ENCODE measurements around the gene OXSR1. TPM values are rescaled to one million over a fixed set of nuclear protein-coding genes. Genes with fewer than 3 reads are reported as not detected.

OXSR1 gene
- total RNA-seq, 6 experiments from 2014 or later: 48.5 to 54.3 (median 51.5) TPM

- Mint-ChIP-seq H3K27ac (peak within 1 kb of the TSS; percentile 93), H3K27me3 (ENCODE audit: insufficient read depth) (peaks cover 1% of the 10 kb centered on the region; the same call in 1 of the 2 replicates), H3K9me3 (no peaks in the 10 kb centered on the region), H3K36me3 (ENCODE audit: low read depth) (peaks cover 10% of the 10 kb centered on the region), H3K4me3 (peak within 1 kb of the TSS; percentile 97), H3K4me1 (ENCODE audit: low read depth) (peaks cover 57% of the 10 kb centered on the region)
- peak; percentile 99 for DNase-seq
- no peak; the same call in 1 of the 2 replicates for TF ChIP-seq CTCF (IDR thresholded peaks at IDR 0.05)
Measured at GRCh38 chr3:38136777-38137614, 28.3 kb upstream of the OXSR1 start, which contains the start of gene ACAA1. Gene ACAA1, minus strand, starts transcription at chr3:38137127. Its CDS starts 92 bp downstream, at chr3:38137035.

- Mint-ChIP-seq H3K4me3 (peak overlapping the region; percentile 97), H3K36me3 (ENCODE audit: low read depth) (peaks cover 12% of the 10 kb centered on the region), H3K9me3 (no peaks in the 10 kb centered on the region), H3K27ac (peak overlapping the region; percentile 93), H3K27me3 (ENCODE audit: insufficient read depth) (peaks cover 1% of the 10 kb centered on the region; the same call in 1 of the 2 replicates), H3K4me1 (ENCODE audit: low read depth) (peaks cover 56% of the 10 kb centered on the region)
- TF ChIP-seq CTCF (IDR thresholded peaks at IDR 0.05): 0 out of 2 replicates have a peak, but pooled peaks have one; percentile 24
- DNase-seq: no peak
Measured at GRCh38 chr3:38137615-38138348, 27.6 kb upstream of the OXSR1 start.

GRCh38 chr3:38138349-38139190 is 26.8 kb upstream of the OXSR1 start, which contains the start of gene MYD88:
Gene MYD88, plus strand, starts transcription at chr3:38138661. Its CDS starts 40 bp downstream, at chr3:38138701.
- DNase-seq: peak; percentile 48
- no peak for TF ChIP-seq CTCF (IDR thresholded peaks at IDR 0.05)
- Mint-ChIP-seq H3K36me3 (ENCODE audit: low read depth) (peaks cover 12% of the 10 kb centered on the region), H3K27me3 (ENCODE audit: insufficient read depth) (peaks cover 3% of the 10 kb centered on the region), H3K4me3 (peak within 1 kb of the TSS; percentile 97), H3K4me1 (ENCODE audit: low read depth) (peaks cover 49% of the 10 kb centered on the region), H3K9me3 (no peaks in the 10 kb centered on the region), H3K27ac (peak within 1 kb of the TSS; percentile 93)

- no peaks in the 10 kb centered on the region for H3K9me3 Mint-ChIP-seq
- H3K27me3 Mint-ChIP-seq (ENCODE audit: insufficient read depth): peaks cover 5% of the 10 kb centered on the region
- H3K27ac Mint-ChIP-seq: peak overlapping the region; percentile 93
- no peak for TF ChIP-seq CTCF (IDR thresholded peaks at IDR 0.05)
- peaks cover 42% of the 10 kb centered on the region for H3K4me1 Mint-ChIP-seq (ENCODE audit: low read depth)
- DNase-seq: no peak
- H3K36me3 Mint-ChIP-seq (ENCODE audit: low read depth): peaks cover 12% of the 10 kb centered on the region
- peak overlapping the region; percentile 97 for H3K4me3 Mint-ChIP-seq
Measured at GRCh38 chr3:38139191-38139590, 26.1 kb upstream of the OXSR1 start.

- Mint-ChIP-seq H3K4me3 (peak overlapping the region; percentile 97), H3K4me1 (ENCODE audit: low read depth) (peaks cover 39% of the 10 kb centered on the region), H3K36me3 (ENCODE audit: low read depth) (peaks cover 12% of the 10 kb centered on the region), H3K27me3 (ENCODE audit: insufficient read depth) (peaks cover 5% of the 10 kb centered on the region), H3K9me3 (no peaks in the 10 kb centered on the region), H3K27ac (no peak overlapping the region)
- no peak for TF ChIP-seq CTCF (IDR thresholded peaks at IDR 0.05)
- no peak for DNase-seq
Measured at GRCh38 chr3:38139652-38140051, 25.7 kb upstream of the OXSR1 start.

Data from HFFc6 (cell line).